ENCODE data around the gene PLCH2. TPM values are rescaled to one million over a fixed set of nuclear protein-coding genes. Genes with fewer than 3 reads are reported as not detected.

The PLCH2 gene
- total RNA-seq, 2 donors from 2014 or later: 1.1 to 1.9 TPM

- no peak overlapping the region for H3K4me3 ChIP-seq
- H3K9me3 ChIP-seq: no peaks in the 10 kb centered on the region
- no peak for ATAC-seq (ENCODE audit: insufficient number of reproducible peaks, low FRiP score, low read depth)
- no peak for DNase-seq (ENCODE audit: low spot score)
- H3K4me1 ChIP-seq (ENCODE audit: control insufficient read depth in 1 of 2, low read depth in 2 of 2): no peaks in the 10 kb centered on the region
- H3K27me3 ChIP-seq (replicated peaks; ENCODE audit: insufficient read depth): peaks cover 3% of the 10 kb centered on the region
- no peaks in the 10 kb centered on the region for H3K36me3 ChIP-seq
- H3K27ac ChIP-seq: no peak overlapping the region
- TF ChIP-seq CTCF (IDR thresholded peaks at IDR 0.05): no peak
Measured at GRCh38 chr1:2451741-2452140, 24.3 kb upstream of the PLCH2 start.

GRCh38 chr1:2452201-2452931 is 23.7 kb upstream of the PLCH2 start:
- Histone ChIP-seq H3K9me3 (no peaks in the 10 kb centered on the region), H3K36me3 (no peaks in the 10 kb centered on the region), H3K27ac (no peak overlapping the region), H3K27me3 (replicated peaks; ENCODE audit: insufficient read depth) (peaks cover 3% of the 10 kb centered on the region), H3K4me3 (no peak overlapping the region), H3K4me1 (ENCODE audit: control insufficient read depth in 1 of 2, low read depth in 2 of 2) (no peaks in the 10 kb centered on the region)
- DNase-seq (ENCODE audit: low spot score): no peak
- ATAC-seq (ENCODE audit: insufficient number of reproducible peaks, low FRiP score, low read depth): no peak
- no peak for TF ChIP-seq CTCF (IDR thresholded peaks at IDR 0.05)

GRCh38 chr1:2452932-2453315 is 23.2 kb upstream of the PLCH2 start:
- ATAC-seq (ENCODE audit: insufficient number of reproducible peaks, low FRiP score, low read depth) (no peak), DNase-seq (ENCODE audit: low spot score) (no peak)
- no peak overlapping the region for H3K27ac ChIP-seq
- H3K4me1 ChIP-seq (ENCODE audit: control insufficient read depth in 1 of 2, low read depth in 2 of 2): no peaks in the 10 kb centered on the region
- no peaks in the 10 kb centered on the region for H3K9me3 ChIP-seq
- H3K4me3 ChIP-seq: no peak overlapping the region
- no peak for TF ChIP-seq CTCF (IDR thresholded peaks at IDR 0.05)
- H3K36me3 ChIP-seq: no peaks in the 10 kb centered on the region
- peaks cover 3% of the 10 kb centered on the region for H3K27me3 ChIP-seq (replicated peaks; ENCODE audit: insufficient read depth)

- Histone ChIP-seq H3K4me3 (no peak overlapping the region), H3K9me3 (no peaks in the 10 kb centered on the region), H3K4me1 (ENCODE audit: control insufficient read depth in 1 of 2, low read depth in 2 of 2) (no peaks in the 10 kb centered on the region), H3K27me3 (replicated peaks; ENCODE audit: insufficient read depth) (peaks cover 3% of the 10 kb centered on the region), H3K36me3 (no peaks in the 10 kb centered on the region), H3K27ac (no peak overlapping the region)
- ATAC-seq (ENCODE audit: insufficient number of reproducible peaks, low FRiP score, low read depth): no peak
- no peak for TF ChIP-seq CTCF (IDR thresholded peaks at IDR 0.05)
- no peak for DNase-seq (ENCODE audit: low spot score)
Measured at GRCh38 chr1:2454227-2454626, 21.9 kb upstream of the PLCH2 start.

GRCh38 chr1:2455757-2456156 is 20.3 kb upstream of the PLCH2 start:
- H3K27ac ChIP-seq: no peak overlapping the region
- ATAC-seq (ENCODE audit: insufficient number of reproducible peaks, low FRiP score, low read depth) (no peak), DNase-seq (ENCODE audit: low spot score) (no peak)
- H3K4me1 ChIP-seq (ENCODE audit: control insufficient read depth in 1 of 2, low read depth in 2 of 2): no peaks in the 10 kb centered on the region
- H3K36me3 ChIP-seq: no peaks in the 10 kb centered on the region
- H3K9me3 ChIP-seq: no peaks in the 10 kb centered on the region
- peaks cover 3% of the 10 kb centered on the region for H3K27me3 ChIP-seq (replicated peaks; ENCODE audit: insufficient read depth)
- TF ChIP-seq CTCF (IDR thresholded peaks at IDR 0.05): no peak
- H3K4me3 ChIP-seq: no peak overlapping the region
